HG02588 (cell line): ENCODE measurements around the gene COLEC12.
"Not testable (repeated sequence)": the region's sequence is repeated elsewhere in the genome, so short reads cannot be mapped to it uniquely, and the experiment has no call there.

ENCODE experiments used
- ATAC-seq: cut with Tn5 transposase; IDR thresholded peaks from one replicate; pipeline ENCODE4 v1.9.1; 2021; ENCODE audit warnings: mild to moderate bottlenecking, moderate library complexity; ENCODE audit not compliant: unreplicated experiment

Gene COLEC12

GRCh38 chr18:415617-416612, 84.6 kb downstream of the COLEC12 start:
- no peak for ATAC-seq

- ATAC-seq = no peak
Measured at GRCh38 chr18:415047-415446, 85.5 kb downstream of the COLEC12 start.

GRCh38 chr18:413233-413632, 87.3 kb downstream of the COLEC12 start:
- no peak for ATAC-seq

- no peak for ATAC-seq
Measured at GRCh38 chr18:410047-410455, 90.5 kb downstream of the COLEC12 start.

- ATAC-seq = no peak
Measured at GRCh38 chr18:408367-408766, 92.1 kb downstream of the COLEC12 start.

GRCh38 chr18:407626-408224, 92.8 kb downstream of the COLEC12 start:
- ATAC-seq = no peak

- no peak for ATAC-seq
Measured at GRCh38 chr18:407191-407590, 93.3 kb downstream of the COLEC12 start.

- ATAC-seq = no peak
Measured at GRCh38 chr18:406677-407076, 93.8 kb downstream of the COLEC12 start.

GRCh38 chr18:405006-405405, 95.5 kb downstream of the COLEC12 start:
- not testable (repeated sequence) for ATAC-seq

- ATAC-seq = no peak
Measured at GRCh38 chr18:404061-404636, 96.4 kb downstream of the COLEC12 start.

- ATAC-seq = no peak
Measured at GRCh38 chr18:402129-402528, 98.4 kb downstream of the COLEC12 start.

- no peak for ATAC-seq
Measured at GRCh38 chr18:400456-400855, 100.0 kb downstream of the COLEC12 start.

- no peak for ATAC-seq
Measured at GRCh38 chr18:399631-400135, 100.8 kb downstream of the COLEC12 start.

GRCh38 chr18:398935-399630, 101.4 kb downstream of the COLEC12 start:
- ATAC-seq = no peak

GRCh38 chr18:396556-396955, 103.9 kb downstream of the COLEC12 start:
- no peak for ATAC-seq

GRCh38 chr18:396251-396555, 104.3 kb downstream of the COLEC12 start:
- no peak for ATAC-seq

GRCh38 chr18:395456-396250, 104.8 kb downstream of the COLEC12 start:
- no peak for ATAC-seq

- ATAC-seq = no peak
Measured at GRCh38 chr18:394987-395362, 105.5 kb downstream of the COLEC12 start.

- no peak for ATAC-seq
Measured at GRCh38 chr18:394262-394986, 106.1 kb downstream of the COLEC12 start.

GRCh38 chr18:393574-393957, 106.9 kb downstream of the COLEC12 start:
- no peak for ATAC-seq
